ENCODE measurements around the gene PDF. TPM values are rescaled to one million over a fixed set of nuclear protein-coding genes. Genes with fewer than 3 reads are reported as not detected.

PDF gene
- total RNA-seq, 2 experiments from 2014 or later: 37.8 to 54.8 TPM

DNA sequence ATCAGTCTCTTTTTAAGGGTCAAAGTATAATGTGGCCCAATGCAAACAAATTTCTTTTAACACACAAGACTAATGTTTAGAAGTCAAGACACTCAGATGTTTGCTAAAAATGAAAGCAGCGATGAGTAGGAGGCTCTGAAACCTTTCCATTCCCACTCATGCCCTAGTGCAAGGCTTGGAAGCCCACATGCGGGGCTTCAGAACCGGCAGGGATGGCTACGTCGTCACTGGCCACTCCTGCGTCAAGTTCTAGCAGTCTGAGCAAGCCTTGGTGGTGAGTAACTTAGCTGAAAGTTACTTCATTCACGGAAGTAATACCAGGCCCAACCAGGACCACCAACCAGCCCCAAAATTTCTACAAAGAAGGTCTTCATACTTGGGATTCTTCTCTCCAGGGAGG lies 36.0 kb upstream of the PDF start:
- CTCF ChIA-PET (ENCODE audit: unreplicated experiment): no interaction called here
- Histone ChIP-seq H3K79me2 (ENCODE audit: insufficient read depth, low read depth, low read length) (peaks cover 11% of the 10 kb centered on the region; the same call in 1 of the 2 replicates), H3K36me3 (ENCODE audit: insufficient read depth, low read length) (peaks cover 99% of the 10 kb centered on the region), H2AFZ (ENCODE audit: low read length) (no peak overlapping the region), H3K4me3 (ENCODE audit: low read depth, low read length, poor library complexity, severe bottlenecking) (no peak overlapping the region), H4K20me1 (ENCODE audit: insufficient read depth, low read length) (no peaks in the 10 kb centered on the region), H3K27ac (ENCODE audit: low read depth, low read length, poor library complexity, severe bottlenecking) (no peak overlapping the region), H3K9me3 (ENCODE audit: low read length) (0 out of 2 replicates have a peak, but pooled peaks cover 3% of the 10 kb centered on the region), H3K4me2 (ENCODE audit: low read length) (no peak overlapping the region), H3K9me2 (ENCODE audit: insufficient read depth, low read length) (no peaks in the 10 kb centered on the region), H3K4me1 (ENCODE audit: insufficient read depth, low read length, poor library complexity, severe bottlenecking) (peaks cover 20% of the 10 kb centered on the region)
- POLR2A ChIA-PET: no interaction called here
- no peak for DNase-seq (ENCODE audit: low spot score)
- TF ChIP-seq, protein P1, sequence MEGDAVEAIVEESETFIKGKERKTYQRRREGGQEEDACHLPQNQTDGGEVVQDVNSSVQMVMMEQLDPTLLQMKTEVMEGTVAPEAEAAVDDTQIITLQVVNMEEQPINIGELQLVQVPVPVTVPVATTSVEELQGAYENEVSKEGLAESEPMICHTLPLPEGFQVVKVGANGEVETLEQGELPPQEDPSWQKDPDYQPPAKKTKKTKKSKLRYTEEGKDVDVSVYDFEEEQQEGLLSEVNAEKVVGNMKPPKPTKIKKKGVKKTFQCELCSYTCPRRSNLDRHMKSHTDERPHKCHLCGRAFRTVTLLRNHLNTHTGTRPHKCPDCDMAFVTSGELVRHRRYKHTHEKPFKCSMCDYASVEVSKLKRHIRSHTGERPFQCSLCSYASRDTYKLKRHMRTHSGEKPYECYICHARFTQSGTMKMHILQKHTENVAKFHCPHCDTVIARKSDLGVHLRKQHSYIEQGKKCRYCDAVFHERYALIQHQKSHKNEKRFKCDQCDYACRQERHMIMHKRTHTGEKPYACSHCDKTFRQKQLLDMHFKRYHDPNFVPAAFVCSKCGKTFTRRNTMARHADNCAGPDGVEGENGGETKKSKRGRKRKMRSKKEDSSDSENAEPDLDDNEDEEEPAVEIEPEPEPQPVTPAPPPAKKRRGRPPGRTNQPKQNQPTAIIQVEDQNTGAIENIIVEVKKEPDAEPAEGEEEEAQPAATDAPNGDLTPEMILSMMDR (conservative IDR thresholded peaks at IDR 0.05; ENCODE audit: low read length): no peak
- TF ChIP-seq EZH2phosphoT487 (IDR thresholded peaks at IDR 0.05; ENCODE audit: borderline replicate concordance, low read depth, low read length): no peak
- intact Hi-C loops (cut with micrococcal nuclease; ENCODE audit: unreplicated experiment): no loop called here
- BruUV-seq (replicated peaks): no TSS peak

DNA sequence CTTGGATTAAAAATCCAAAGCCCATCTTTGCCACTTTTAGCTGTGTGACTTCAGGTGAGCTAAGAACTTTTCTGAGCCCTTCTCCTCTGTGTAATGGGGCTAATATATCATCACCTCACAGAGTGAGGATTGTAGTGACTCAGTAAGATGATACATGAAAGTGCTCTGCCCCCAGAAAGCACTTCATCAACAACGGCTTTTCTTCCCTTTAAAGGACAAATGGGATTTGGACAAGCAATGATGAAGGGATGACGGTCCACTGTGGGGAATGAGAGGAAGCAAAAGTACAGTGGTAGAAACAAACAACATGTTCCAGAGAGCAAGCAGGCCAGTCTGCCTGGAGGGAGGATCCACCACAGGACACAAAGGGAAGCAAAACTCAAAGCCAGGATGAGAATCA lies 35.5 kb upstream of the PDF start:
- H3K79me2 ChIP-seq (ENCODE audit: insufficient read depth, low read depth, low read length): peaks cover 8% of the 10 kb centered on the region; the same call in 1 of the 2 replicates
- CTCF ChIA-PET (ENCODE audit: unreplicated experiment): no interaction called here
- H3K9me2 ChIP-seq (ENCODE audit: insufficient read depth, low read length): no peaks in the 10 kb centered on the region
- intact Hi-C loops (cut with micrococcal nuclease; ENCODE audit: unreplicated experiment): no loop called here
- POLR2A ChIA-PET: no interaction called here
- H3K9me3 ChIP-seq (ENCODE audit: low read length): 0 out of 2 replicates have a peak, but pooled peaks cover 3% of the 10 kb centered on the region
- no peak overlapping the region for H2AFZ ChIP-seq (ENCODE audit: low read length)
- H4K20me1 ChIP-seq (ENCODE audit: insufficient read depth, low read length): no peaks in the 10 kb centered on the region
- no peak overlapping the region for H3K4me2 ChIP-seq (ENCODE audit: low read length)
- no peak for TF ChIP-seq EZH2phosphoT487 (IDR thresholded peaks at IDR 0.05; ENCODE audit: borderline replicate concordance, low read depth, low read length)
- TF ChIP-seq, protein P1 (conservative IDR thresholded peaks at IDR 0.05; ENCODE audit: low read length): no peak
- H3K36me3 ChIP-seq (ENCODE audit: insufficient read depth, low read length): peaks cover 99% of the 10 kb centered on the region
- H3K27ac ChIP-seq (ENCODE audit: low read depth, low read length, poor library complexity, severe bottlenecking): no peak overlapping the region
- no peak overlapping the region for H3K4me3 ChIP-seq (ENCODE audit: low read depth, low read length, poor library complexity, severe bottlenecking)
- DNase-seq (ENCODE audit: low spot score): no peak
- BruUV-seq (replicated peaks): no TSS peak
- H3K4me1 ChIP-seq (ENCODE audit: insufficient read depth, low read length, poor library complexity, severe bottlenecking): peaks cover 15% of the 10 kb centered on the region

DNA sequence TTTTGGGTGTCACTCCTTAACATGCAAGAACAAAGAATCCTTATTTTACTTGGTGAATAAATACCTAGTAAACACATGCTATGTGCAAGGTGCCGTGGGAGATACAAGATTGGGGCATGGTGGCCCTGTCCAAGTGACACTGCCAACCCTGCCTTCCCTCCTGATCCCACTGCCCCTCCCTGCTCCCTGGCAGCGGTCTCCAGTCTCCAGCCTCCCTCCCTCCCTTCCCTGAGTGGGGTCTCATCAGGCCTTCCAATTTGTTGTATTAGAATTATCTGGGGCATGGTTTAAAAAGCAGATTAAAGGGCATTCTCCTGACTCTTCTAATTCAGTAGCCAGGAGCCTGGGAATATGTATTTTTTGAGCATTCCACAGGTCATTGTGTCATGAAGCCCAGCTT lies 33.7 kb upstream of the PDF start:
- ChIA-PET CTCF (ENCODE audit: unreplicated experiment) (no interaction called here), POLR2A (no interaction called here)
- Histone ChIP-seq H3K4me2 (ENCODE audit: low read length) (no peak overlapping the region), H2AFZ (ENCODE audit: low read length) (no peak overlapping the region), H3K36me3 (ENCODE audit: insufficient read depth, low read length) (peaks cover 92% of the 10 kb centered on the region), H3K4me3 (ENCODE audit: low read depth, low read length, poor library complexity, severe bottlenecking) (no peak overlapping the region), H3K9me2 (ENCODE audit: insufficient read depth, low read length) (no peaks in the 10 kb centered on the region), H3K27ac (ENCODE audit: low read depth, low read length, poor library complexity, severe bottlenecking) (no peak overlapping the region), H3K4me1 (ENCODE audit: insufficient read depth, low read length, poor library complexity, severe bottlenecking) (no peaks in the 10 kb centered on the region), H4K20me1 (ENCODE audit: insufficient read depth, low read length) (no peaks in the 10 kb centered on the region), H3K9me3 (ENCODE audit: low read length) (no peaks in the 10 kb centered on the region), H3K79me2 (ENCODE audit: insufficient read depth, low read depth, low read length) (no peaks in the 10 kb centered on the region)
- no TSS peak for BruUV-seq (replicated peaks)
- intact Hi-C loops (cut with micrococcal nuclease; ENCODE audit: unreplicated experiment): no loop called here
- DNase-seq (ENCODE audit: low spot score): no peak
- TF ChIP-seq, protein P1 (conservative IDR thresholded peaks at IDR 0.05; ENCODE audit: low read length): no peak
- no peak for TF ChIP-seq EZH2phosphoT487 (IDR thresholded peaks at IDR 0.05; ENCODE audit: borderline replicate concordance, low read depth, low read length)

Data from OCI-LY7 (cell line).